Progenitor cell of endocrine pancreas (in vitro differentiated cells): Measurements from ENCODE around the gene SELENOI. TPM values are rescaled to one million over a fixed set of nuclear protein-coding genes. Genes with fewer than 3 reads are reported as not detected.
A peak's percentile ranks its signal among the peaks of the same experiment; 100 is the strongest.

Source experiments
- DNase-seq: peaks from one replicate; pipeline ENCODE4 v3.0.0; 2021; ENCODE audit warnings: low spot score; ENCODE audit not compliant: unreplicated experiment
- H3K27ac Mint-ChIP-seq: 2 replicates; pipeline ENCODE4 v1.8.0; 2021; ENCODE audit warnings: mild to moderate bottlenecking, moderate library complexity, mixed read lengths
- H3K27me3 Mint-ChIP-seq: 2 replicates; pipeline ENCODE4 v1.8.0; 2021; ENCODE audit warnings: mixed read lengths
- H3K36me3 Mint-ChIP-seq: 2 replicates; pipeline ENCODE4 v1.8.0; 2022; ENCODE audit warnings: mixed read lengths; ENCODE audit not compliant: insufficient read depth
- H3K4me1 Mint-ChIP-seq: 2 replicates; pipeline ENCODE4 v1.8.0; 2021; ENCODE audit warnings: low read depth, mixed read lengths
- H3K4me3 Mint-ChIP-seq: 2 replicates; pipeline ENCODE4 v1.8.0; 2021; ENCODE audit warnings: low read depth, mild to moderate bottlenecking, moderate library complexity, mixed read lengths
- H3K9me3 Mint-ChIP-seq: 2 replicates; pipeline ENCODE4 v1.8.0; 2021; ENCODE audit warnings: low read depth, mixed read lengths
- total RNA-seq: library from RNA; stranded (reverse); gene quantifications from 2 replicates; pipeline ENCODE4 v1.2.1, GENCODE V29; 2021
- TF ChIP-seq, protein P1 (sequence below): fragments of 200-600 bp; sonication (generic); IDR thresholded peaks from one replicate; pipeline ENCODE4 v1.5.0; 2021; ENCODE audit warnings: antibody characterized with exemption, mild to moderate bottlenecking; ENCODE audit not compliant: unreplicated experiment

The SELENOI gene
- total RNA-seq, 1 donor from 2014 or later: 46.2 TPM

DNA sequence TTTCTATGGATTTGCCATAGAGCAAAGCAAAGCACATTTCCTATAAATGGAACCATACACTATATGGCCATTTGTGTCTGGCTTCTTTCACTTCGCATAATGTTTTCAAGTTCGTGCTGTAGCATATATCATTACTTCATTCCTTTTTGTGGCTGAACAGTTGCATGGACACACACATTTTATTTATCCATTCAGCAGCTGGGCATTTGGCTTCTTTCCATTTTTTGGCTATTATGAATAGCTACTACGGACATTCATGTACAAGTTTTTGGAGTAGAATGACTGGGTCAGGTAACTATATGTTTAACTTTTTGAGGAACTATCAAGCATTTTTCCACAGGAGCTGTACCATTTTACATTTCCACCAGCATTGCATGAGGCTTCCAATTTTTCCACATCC lies 10.7 kb upstream of the SELENOI start:
- Mint-ChIP-seq H3K27me3 (no peaks in the 10 kb centered on the region), H3K9me3 (no peaks in the 10 kb centered on the region), H3K27ac (no peak overlapping the region), H3K4me1 (peaks cover 9% of the 10 kb centered on the region), H3K4me3 (no peak overlapping the region), H3K36me3 (no peaks in the 10 kb centered on the region)
- TF ChIP-seq, protein P1, sequence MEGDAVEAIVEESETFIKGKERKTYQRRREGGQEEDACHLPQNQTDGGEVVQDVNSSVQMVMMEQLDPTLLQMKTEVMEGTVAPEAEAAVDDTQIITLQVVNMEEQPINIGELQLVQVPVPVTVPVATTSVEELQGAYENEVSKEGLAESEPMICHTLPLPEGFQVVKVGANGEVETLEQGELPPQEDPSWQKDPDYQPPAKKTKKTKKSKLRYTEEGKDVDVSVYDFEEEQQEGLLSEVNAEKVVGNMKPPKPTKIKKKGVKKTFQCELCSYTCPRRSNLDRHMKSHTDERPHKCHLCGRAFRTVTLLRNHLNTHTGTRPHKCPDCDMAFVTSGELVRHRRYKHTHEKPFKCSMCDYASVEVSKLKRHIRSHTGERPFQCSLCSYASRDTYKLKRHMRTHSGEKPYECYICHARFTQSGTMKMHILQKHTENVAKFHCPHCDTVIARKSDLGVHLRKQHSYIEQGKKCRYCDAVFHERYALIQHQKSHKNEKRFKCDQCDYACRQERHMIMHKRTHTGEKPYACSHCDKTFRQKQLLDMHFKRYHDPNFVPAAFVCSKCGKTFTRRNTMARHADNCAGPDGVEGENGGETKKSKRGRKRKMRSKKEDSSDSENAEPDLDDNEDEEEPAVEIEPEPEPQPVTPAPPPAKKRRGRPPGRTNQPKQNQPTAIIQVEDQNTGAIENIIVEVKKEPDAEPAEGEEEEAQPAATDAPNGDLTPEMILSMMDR: no peak
- DNase-seq: no peak

DNA sequence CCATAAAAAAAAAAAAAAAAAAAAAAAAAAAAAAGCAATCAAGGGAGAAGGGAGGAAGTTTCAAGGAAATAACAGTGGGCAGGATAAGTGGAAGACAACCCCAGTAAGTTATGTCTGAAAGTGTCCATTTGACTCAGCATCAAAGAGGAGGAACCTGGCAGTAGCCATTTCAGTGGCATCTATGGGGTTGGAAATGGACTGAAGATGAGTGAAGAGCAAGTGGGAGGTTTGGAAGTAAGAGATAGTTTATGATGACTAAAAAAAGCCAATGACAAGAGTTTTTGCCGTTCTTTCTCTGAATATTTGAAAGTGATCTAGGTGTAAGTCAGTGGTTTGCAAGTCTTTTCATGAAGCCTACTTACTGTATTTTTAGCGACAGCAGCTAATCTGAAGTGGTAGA lies 9.2 kb upstream of the SELENOI start:
- Mint-ChIP-seq H3K27me3 (no peaks in the 10 kb centered on the region), H3K4me3 (no peak overlapping the region), H3K9me3 (no peaks in the 10 kb centered on the region), H3K36me3 (no peaks in the 10 kb centered on the region), H3K27ac (peak overlapping the region; percentile 17), H3K4me1 (peaks cover 14% of the 10 kb centered on the region)
- no peak for DNase-seq
- TF ChIP-seq, protein P1: no peak

DNA sequence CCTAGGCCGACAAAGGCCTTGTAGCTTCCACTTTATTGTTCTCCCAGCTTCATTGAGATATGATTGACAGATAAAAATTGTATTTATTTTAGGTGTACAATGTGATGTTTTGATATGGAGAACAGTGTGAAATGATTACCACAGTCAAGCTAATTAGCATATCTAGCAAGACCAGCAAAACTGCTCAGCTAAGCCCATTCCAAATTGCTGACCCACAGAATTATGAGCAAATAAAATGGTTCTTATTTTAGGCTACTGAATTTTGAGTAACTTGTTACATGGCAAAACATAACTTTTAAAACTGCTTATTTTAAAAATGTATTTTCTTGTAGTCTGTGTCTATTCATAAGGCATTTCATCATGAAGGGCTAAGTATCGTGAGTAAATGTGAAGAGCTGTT lies 8.6 kb upstream of the SELENOI start:
- DNase-seq: no peak
- H3K36me3 Mint-ChIP-seq: no peaks in the 10 kb centered on the region
- H3K27me3 Mint-ChIP-seq: no peaks in the 10 kb centered on the region
- no peaks in the 10 kb centered on the region for H3K9me3 Mint-ChIP-seq
- H3K4me3 Mint-ChIP-seq: no peak overlapping the region
- peaks cover 14% of the 10 kb centered on the region for H3K4me1 Mint-ChIP-seq
- H3K27ac Mint-ChIP-seq: peak overlapping the region; percentile 41
- TF ChIP-seq, protein P1: no peak

DNA sequence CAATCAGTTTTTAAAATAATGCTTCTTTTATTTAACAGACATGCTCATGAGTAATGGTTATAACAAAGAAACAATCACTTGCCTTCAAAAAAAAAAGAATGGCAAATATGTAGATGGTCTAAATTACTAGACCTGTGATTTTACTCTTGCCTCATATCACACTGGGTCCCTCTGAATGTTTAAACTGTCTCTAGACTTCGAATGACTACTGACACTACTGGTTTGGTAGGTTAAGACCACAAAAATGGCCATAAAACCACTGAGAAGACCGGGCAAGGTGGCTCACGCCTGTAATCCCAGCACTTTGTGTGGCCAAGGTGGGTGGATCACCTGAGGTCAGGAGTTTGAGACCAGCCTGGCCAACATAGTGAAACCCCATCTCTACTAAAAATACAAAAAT lies 5.1 kb upstream of the SELENOI start:
- Mint-ChIP-seq H3K27ac (peak overlapping the region; percentile 91), H3K36me3 (no peaks in the 10 kb centered on the region), H3K27me3 (no peaks in the 10 kb centered on the region), H3K4me3 (no peak overlapping the region), H3K4me1 (peaks cover 17% of the 10 kb centered on the region), H3K9me3 (no peaks in the 10 kb centered on the region)
- TF ChIP-seq, protein P1: no peak
- no peak for DNase-seq

DNA sequence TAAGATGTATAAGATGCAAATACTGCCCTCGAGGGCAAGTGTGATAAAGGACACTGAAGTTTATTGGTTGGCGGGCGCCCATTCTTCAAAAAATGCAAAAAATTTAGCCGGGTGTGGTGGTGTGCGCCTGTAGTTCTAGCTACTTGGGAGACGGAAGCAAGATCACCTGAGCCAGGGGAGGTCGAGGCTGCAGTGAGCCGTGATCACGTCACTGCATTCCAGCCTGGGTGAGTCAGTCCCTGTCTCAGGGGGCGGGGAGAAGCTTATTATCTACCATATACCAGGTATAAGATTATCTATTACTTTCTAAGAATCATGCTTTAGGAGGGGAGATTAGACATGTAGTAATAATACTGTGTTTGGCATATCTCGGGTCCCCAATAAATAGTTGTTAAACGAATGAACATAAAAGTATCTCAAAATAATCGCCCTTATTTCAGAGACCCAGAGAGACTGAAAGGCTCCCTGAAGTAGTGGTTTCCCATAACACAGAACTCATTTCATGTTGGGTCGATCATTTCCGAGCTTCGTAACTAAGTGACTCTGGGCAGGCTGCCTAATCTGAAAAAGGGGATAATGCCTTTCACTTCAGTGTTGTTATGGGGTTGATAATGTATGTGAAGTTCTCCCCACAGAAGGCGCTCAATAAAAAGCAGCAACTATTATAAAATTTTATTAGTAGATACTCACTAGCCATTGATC lies 1.2 kb upstream of the SELENOI start:
- DNase-seq: no peak
- Mint-ChIP-seq H3K4me1 (peaks cover 34% of the 10 kb centered on the region), H3K36me3 (no peaks in the 10 kb centered on the region), H3K27me3 (no peaks in the 10 kb centered on the region), H3K27ac (peak overlapping the region; percentile 99), H3K4me3 (peak overlapping the region; percentile 96), H3K9me3 (no peaks in the 10 kb centered on the region)
- TF ChIP-seq, protein P1: no peak
